ENCODE measurements around the gene ZNF180.
"Not testable (repeated sequence)": the region's sequence is repeated elsewhere in the genome, so short reads cannot be mapped to it uniquely, and the experiment has no call there.

The ZNF180 gene

DNA sequence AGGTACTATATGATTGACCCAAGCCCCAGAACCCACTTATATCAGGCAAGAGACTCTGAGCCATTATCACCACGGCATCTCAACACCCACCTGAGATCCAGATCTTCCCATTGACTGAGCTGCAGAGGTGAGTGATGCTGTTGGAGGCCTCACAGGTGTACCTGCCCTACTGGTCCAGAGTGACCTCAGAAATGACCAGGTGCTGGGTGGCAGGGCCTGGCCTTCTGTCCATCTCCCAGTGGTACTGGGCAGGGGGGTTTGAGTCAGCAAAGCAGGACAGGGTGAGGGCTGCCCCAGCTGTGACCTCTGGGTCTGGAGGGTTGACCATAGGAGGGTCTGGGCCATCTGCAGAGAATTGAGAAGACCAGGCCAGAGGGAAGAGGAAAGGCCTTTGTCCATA, 42.3 kb upstream of the ZNF180 start:
- Histone ChIP-seq H4K20me1 (ENCODE audit: insufficient read depth) (no peaks in the 10 kb centered on the region), H3K27me3 (ENCODE audit: insufficient read depth, low read depth) (no peaks in the 10 kb centered on the region), H2AFZ (ENCODE audit: low read depth) (no peak overlapping the region), H3K4me3 (IDR thresholded peaks at IDR 0.05; ENCODE audit: insufficient read depth, low read depth, low read length) (no peak overlapping the region), H3K36me3 (ENCODE audit: insufficient read depth) (no peaks in the 10 kb centered on the region), H3K4me2 (no peak overlapping the region), H3K4me1 (ENCODE audit: low read depth, poor library complexity, severe bottlenecking) (no peaks in the 10 kb centered on the region), H3K27ac (no peak overlapping the region), H3K9ac (no peak overlapping the region), H3K79me2 (ENCODE audit: insufficient read depth, low read depth) (no peaks in the 10 kb centered on the region)
- TF ChIP-seq, protein P1, sequence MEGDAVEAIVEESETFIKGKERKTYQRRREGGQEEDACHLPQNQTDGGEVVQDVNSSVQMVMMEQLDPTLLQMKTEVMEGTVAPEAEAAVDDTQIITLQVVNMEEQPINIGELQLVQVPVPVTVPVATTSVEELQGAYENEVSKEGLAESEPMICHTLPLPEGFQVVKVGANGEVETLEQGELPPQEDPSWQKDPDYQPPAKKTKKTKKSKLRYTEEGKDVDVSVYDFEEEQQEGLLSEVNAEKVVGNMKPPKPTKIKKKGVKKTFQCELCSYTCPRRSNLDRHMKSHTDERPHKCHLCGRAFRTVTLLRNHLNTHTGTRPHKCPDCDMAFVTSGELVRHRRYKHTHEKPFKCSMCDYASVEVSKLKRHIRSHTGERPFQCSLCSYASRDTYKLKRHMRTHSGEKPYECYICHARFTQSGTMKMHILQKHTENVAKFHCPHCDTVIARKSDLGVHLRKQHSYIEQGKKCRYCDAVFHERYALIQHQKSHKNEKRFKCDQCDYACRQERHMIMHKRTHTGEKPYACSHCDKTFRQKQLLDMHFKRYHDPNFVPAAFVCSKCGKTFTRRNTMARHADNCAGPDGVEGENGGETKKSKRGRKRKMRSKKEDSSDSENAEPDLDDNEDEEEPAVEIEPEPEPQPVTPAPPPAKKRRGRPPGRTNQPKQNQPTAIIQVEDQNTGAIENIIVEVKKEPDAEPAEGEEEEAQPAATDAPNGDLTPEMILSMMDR (conservative IDR thresholded peaks at IDR 0.05; ENCODE audit: low read depth, low read length), result no peak

DNA sequence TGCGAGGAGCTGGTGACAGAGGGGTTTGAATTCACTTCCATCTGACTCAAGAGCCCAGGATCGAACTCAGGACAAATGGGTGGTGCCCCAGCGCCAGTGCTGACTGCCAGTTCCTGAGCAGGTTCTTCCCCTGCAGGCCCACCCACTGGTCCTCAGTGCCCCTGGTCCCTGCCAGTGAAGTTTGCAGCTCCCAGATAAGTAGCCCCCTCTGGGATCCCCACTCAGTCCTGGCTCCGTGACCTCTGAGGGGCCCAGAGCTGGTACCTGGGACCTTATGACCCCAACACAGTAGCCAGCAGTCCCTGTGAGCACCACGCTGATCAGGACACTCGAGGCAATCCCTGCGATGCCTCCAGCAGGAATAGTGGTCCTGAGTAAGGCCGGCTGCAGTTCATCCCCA, 40.4 kb upstream of the ZNF180 start:
- H3K4me2 ChIP-seq, result no peak overlapping the region
- no peak overlapping the region for H3K4me3 ChIP-seq (IDR thresholded peaks at IDR 0.05; ENCODE audit: insufficient read depth, low read depth, low read length)
- no peaks in the 10 kb centered on the region for H3K36me3 ChIP-seq (ENCODE audit: insufficient read depth)
- H3K9ac ChIP-seq, result no peak overlapping the region
- H4K20me1 ChIP-seq (ENCODE audit: insufficient read depth), result no peaks in the 10 kb centered on the region
- no peaks in the 10 kb centered on the region for H3K79me2 ChIP-seq (ENCODE audit: insufficient read depth, low read depth)
- no peaks in the 10 kb centered on the region for H3K27me3 ChIP-seq (ENCODE audit: insufficient read depth, low read depth)
- H3K4me1 ChIP-seq (ENCODE audit: low read depth, poor library complexity, severe bottlenecking), result no peaks in the 10 kb centered on the region
- TF ChIP-seq, protein P1 (conservative IDR thresholded peaks at IDR 0.05; ENCODE audit: low read depth, low read length), result no peak
- H2AFZ ChIP-seq (ENCODE audit: low read depth), result no peak overlapping the region
- no peak overlapping the region for H3K27ac ChIP-seq

DNA sequence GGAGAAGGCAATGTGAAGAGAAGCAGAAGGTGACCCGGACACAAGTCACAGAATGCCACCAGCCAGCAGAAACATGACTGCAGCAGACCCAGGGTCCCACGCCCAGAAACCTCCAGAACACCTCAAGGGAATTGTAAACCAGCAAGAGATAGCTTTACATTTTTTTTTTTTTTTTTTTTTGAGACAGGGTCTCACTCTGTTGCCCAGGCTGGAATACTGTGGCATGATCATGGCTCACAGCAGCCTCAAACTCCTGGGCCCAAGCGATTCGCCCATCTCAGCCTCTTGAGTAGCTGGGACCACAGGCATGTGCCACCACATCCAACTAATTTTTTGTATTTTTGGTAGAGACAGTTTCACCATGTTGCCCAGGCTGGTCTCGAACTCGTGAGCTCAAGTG, 39.7 kb upstream of the ZNF180 start:
- Histone ChIP-seq H3K4me2 (no peak overlapping the region), H3K36me3 (ENCODE audit: insufficient read depth) (no peaks in the 10 kb centered on the region), H3K27me3 (ENCODE audit: insufficient read depth, low read depth) (no peaks in the 10 kb centered on the region), H3K27ac (no peak overlapping the region), H3K4me1 (ENCODE audit: low read depth, poor library complexity, severe bottlenecking) (no peaks in the 10 kb centered on the region), H3K4me3 (IDR thresholded peaks at IDR 0.05; ENCODE audit: insufficient read depth, low read depth, low read length) (no peak overlapping the region), H2AFZ (ENCODE audit: low read depth) (no peak overlapping the region), H3K79me2 (ENCODE audit: insufficient read depth, low read depth) (no peaks in the 10 kb centered on the region), H3K9ac (no peak overlapping the region), H4K20me1 (ENCODE audit: insufficient read depth) (no peaks in the 10 kb centered on the region)
- TF ChIP-seq, protein P1 (conservative IDR thresholded peaks at IDR 0.05; ENCODE audit: low read depth, low read length), result no peak

DNA sequence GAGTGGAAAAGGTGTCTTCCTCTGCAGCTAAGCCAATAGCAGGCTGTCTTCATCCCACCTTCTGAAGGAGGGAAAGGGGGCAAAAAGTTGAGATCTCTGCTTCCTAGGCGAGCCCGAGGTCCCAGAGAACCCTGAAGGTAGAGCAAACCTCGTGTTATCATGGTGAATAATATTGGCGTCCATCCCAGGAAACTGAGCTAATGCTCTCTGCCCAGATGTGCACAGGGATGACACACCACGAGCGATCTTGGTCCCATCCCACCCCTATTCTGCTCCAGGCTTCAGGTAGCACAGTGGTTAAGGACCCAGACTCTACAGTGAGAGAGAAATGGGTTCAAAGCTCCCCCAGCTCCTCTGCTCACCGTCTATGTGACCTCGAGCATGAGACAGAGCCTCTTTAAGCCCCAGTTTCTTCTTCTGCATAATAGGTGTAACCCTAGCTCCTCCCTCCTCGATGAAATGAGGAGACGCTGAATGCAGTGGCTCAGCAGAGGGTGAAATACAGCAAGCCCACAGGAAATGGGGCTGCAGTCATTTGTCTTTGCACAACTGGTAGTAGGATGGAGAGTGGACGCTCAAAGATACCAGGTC, 39.0 kb upstream of the ZNF180 start:
- Histone ChIP-seq H3K27me3 (ENCODE audit: insufficient read depth, low read depth) (no peaks in the 10 kb centered on the region), H3K79me2 (ENCODE audit: insufficient read depth, low read depth) (no peaks in the 10 kb centered on the region), H3K36me3 (ENCODE audit: insufficient read depth) (no peaks in the 10 kb centered on the region), H3K4me2 (no peak overlapping the region), H3K4me3 (IDR thresholded peaks at IDR 0.05; ENCODE audit: insufficient read depth, low read depth, low read length) (no peak overlapping the region), H4K20me1 (ENCODE audit: insufficient read depth) (no peaks in the 10 kb centered on the region), H3K4me1 (ENCODE audit: low read depth, poor library complexity, severe bottlenecking) (no peaks in the 10 kb centered on the region), H3K27ac (no peak overlapping the region), H2AFZ (ENCODE audit: low read depth) (no peak overlapping the region), H3K9ac (no peak overlapping the region)
- TF ChIP-seq, protein P1 (conservative IDR thresholded peaks at IDR 0.05; ENCODE audit: low read depth, low read length), result no peak

DNA sequence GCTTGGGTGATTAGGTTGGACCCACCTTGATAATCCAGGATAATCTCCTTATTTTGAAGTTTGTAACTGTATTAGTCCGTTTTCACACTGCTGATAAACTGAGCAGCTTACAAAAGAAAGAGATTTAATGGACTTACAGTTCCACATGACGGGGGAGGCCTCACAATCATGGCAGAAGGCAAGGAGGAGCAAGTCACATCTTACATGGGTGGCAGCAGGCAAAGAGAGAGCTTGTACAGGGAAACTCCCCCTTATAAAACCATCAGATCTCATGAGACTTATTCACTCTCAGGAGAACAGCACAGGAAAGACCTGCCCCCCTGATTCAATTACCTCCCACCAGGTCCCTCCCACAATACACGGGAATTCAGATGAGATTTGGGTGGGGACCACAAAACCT, 35.0 kb upstream of the ZNF180 start:
- H3K79me2 ChIP-seq (ENCODE audit: insufficient read depth, low read depth), result not testable (repeated sequence)

More for the DNA sequence above, 35.0 kb upstream of the ZNF180 start:
- not testable (repeated sequence) for H3K36me3 ChIP-seq (ENCODE audit: insufficient read depth); H3K4me3 ChIP-seq (IDR thresholded peaks at IDR 0.05; ENCODE audit: insufficient read depth, low read depth, low read length); H3K9ac ChIP-seq; H3K27ac ChIP-seq; H3K27me3 ChIP-seq (ENCODE audit: insufficient read depth, low read depth); H3K4me2 ChIP-seq; H3K4me1 ChIP-seq (ENCODE audit: low read depth, poor library complexity, severe bottlenecking); H4K20me1 ChIP-seq (ENCODE audit: insufficient read depth); H2AFZ ChIP-seq (ENCODE audit: low read depth)
